Chondrocyte (in vitro differentiated cells): ENCODE measurements around the gene CCDC190. TPM values are rescaled to one million over a fixed set of nuclear protein-coding genes. Genes with fewer than 3 reads are reported as not detected.
"Not testable (repeated sequence)": the region's sequence is repeated elsewhere in the genome, so short reads cannot be mapped to it uniquely, and the experiment has no call there.

Experiments
- DNase-seq: peaks from one replicate; pipeline ENCODE4 v3.0.0; 2021; ENCODE audit warnings: mixed read lengths, low spot score
- H3K27ac Mint-ChIP-seq: one replicate; pipeline ENCODE4 v1.8.0; 2021; ENCODE audit warnings: mild to moderate bottlenecking, moderate library complexity, mixed read lengths; ENCODE audit not compliant: unreplicated experiment
- H3K27me3 Mint-ChIP-seq: 2 replicates; pipeline ENCODE4 v1.8.0; 2021; ENCODE audit warnings: low read depth, mixed read lengths
- H3K36me3 Mint-ChIP-seq: 2 replicates; pipeline ENCODE4 v1.8.0; 2021; ENCODE audit warnings: low read depth, mixed read lengths
- H3K4me1 Mint-ChIP-seq: 2 replicates; pipeline ENCODE4 v1.8.0; 2021; ENCODE audit warnings: low read depth, mild to moderate bottlenecking, mixed read lengths
- H3K4me3 Mint-ChIP-seq: one replicate; pipeline ENCODE4 v1.8.0; 2021; ENCODE audit warnings: mild to moderate bottlenecking, moderate library complexity, mixed read lengths; ENCODE audit not compliant: unreplicated experiment
- H3K9me3 Mint-ChIP-seq: 2 replicates; pipeline ENCODE4 v1.8.0; 2021; ENCODE audit warnings: low read depth, mixed read lengths
- CTCF ChIP-seq: fragments of 200-600 bp; sonication (generic); IDR thresholded peaks from 2 replicates; pipeline ENCODE4 v1.5.0; 2021; ENCODE audit warnings: antibody characterized with exemption, mild to moderate bottlenecking, moderate library complexity
- total RNA-seq: library from RNA; stranded (reverse); gene quantifications from 3 replicates; pipeline ENCODE4 v1.2.1, GENCODE V29; 2021

CCDC190 gene
- total RNA-seq, 1 donor from 2014 or later, result 1.5 TPM

DNA sequence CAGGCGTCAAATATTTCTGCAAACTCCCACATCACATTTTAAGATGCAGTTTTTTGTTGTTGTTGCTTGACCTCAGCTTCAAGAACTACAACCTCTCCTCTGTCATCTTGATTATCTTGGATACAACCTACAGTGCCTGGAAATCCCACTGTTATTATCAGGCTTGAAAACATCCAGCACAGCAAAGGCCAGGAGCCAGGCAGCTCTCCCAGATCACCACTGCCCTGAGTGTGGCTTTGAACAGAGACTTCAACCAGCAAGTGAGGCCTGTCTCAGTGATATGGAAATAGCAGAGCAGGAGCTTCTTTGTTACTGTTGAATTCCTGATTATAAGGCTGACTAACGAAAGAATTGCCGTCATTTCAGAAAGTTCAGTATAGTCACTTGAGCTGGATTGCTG, 28.5 kb downstream of the CCDC190 start:
- no peak for TF ChIP-seq CTCF
- H3K4me1 Mint-ChIP-seq, result no peaks in the 10 kb centered on the region

GRCh38 chr1:162829268-162829667, 31.7 kb downstream of the CCDC190 start:
- Mint-ChIP-seq H3K36me3 (peaks cover 1% of the 10 kb centered on the region), H3K4me1 (no peaks in the 10 kb centered on the region), H3K27ac (no peak overlapping the region), H3K9me3 (peaks cover 4% of the 10 kb centered on the region), H3K4me3 (no peak overlapping the region), H3K27me3 (peaks cover 2% of the 10 kb centered on the region)
- DNase-seq, result no peak
- no peak for TF ChIP-seq CTCF

More for the DNA sequence above, 28.5 kb downstream of the CCDC190 start:
- Mint-ChIP-seq H3K27ac (no peak overlapping the region), H3K9me3 (peaks cover 3% of the 10 kb centered on the region), H3K27me3 (peaks cover 2% of the 10 kb centered on the region), H3K4me3 (no peak overlapping the region), H3K36me3 (no peaks in the 10 kb centered on the region)
- no peak for DNase-seq

DNA sequence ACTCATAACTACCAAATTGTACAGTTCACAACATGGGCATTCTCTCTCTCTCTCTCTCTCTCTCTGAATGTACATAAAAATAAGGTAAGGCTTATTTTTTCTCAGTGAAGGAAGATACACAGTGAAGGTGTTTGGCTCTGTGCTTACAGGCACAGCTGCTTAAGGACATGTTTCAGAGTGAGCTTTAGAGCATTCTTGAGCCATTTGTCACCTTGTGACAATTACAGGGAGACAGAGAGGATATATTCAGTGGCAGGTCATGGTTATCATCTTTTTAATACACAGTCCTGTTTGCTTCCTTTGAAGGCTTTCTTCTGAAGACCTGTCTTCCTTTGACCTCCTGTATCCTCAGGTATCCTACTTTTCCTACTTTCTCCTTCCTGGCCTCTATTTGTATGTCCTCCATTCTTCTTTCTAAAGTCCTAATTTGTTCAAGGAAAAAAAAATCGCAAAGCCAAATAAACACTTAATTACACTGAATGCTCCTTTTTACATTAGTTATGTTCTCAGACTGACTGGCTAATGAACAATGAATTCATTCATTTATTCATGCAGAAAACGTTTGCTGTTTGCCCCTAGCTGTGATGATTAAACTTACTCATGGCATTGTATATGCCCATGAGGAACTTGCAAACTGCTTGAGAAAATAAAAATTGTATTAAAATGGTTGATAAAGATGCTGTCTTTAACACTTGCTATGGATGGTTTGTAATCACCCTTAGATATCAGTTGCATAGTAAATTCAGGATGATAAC, 37.0 kb downstream of the CCDC190 start:
- Mint-ChIP-seq H3K4me3 (no peak overlapping the region), H3K4me1 (peaks cover 12% of the 10 kb centered on the region)
- no peak for TF ChIP-seq CTCF

GRCh38 chr1:162823231-162823630, 37.7 kb downstream of the CCDC190 start:
- Mint-ChIP-seq H3K36me3 (peaks cover 1% of the 10 kb centered on the region), H3K27ac (no peak overlapping the region), H3K4me3 (no peak overlapping the region), H3K27me3 (no peaks in the 10 kb centered on the region), H3K9me3 (peaks cover 4% of the 10 kb centered on the region), H3K4me1 (peaks cover 12% of the 10 kb centered on the region)
- TF ChIP-seq CTCF, result no peak
- DNase-seq, result no peak

More for the DNA sequence above, 37.0 kb downstream of the CCDC190 start:
- DNase-seq, result no peak
- Mint-ChIP-seq H3K27ac (no peak overlapping the region), H3K36me3 (peaks cover 1% of the 10 kb centered on the region), H3K9me3 (peaks cover 4% of the 10 kb centered on the region), H3K27me3 (no peaks in the 10 kb centered on the region)

GRCh38 chr1:162822391-162823200, 38.4 kb downstream of the CCDC190 start:
- DNase-seq, result no peak
- Mint-ChIP-seq H3K9me3 (peaks cover 4% of the 10 kb centered on the region), H3K4me3 (peak overlapping the region; percentile 68), H3K27ac (no peak overlapping the region), H3K27me3 (no peaks in the 10 kb centered on the region), H3K4me1 (peaks cover 12% of the 10 kb centered on the region), H3K36me3 (peaks cover 1% of the 10 kb centered on the region)
- peak; percentile 27 for TF ChIP-seq CTCF

GRCh38 chr1:162818666-162819065, 42.3 kb downstream of the CCDC190 start:
- H3K36me3 Mint-ChIP-seq, H3K4me3 Mint-ChIP-seq, DNase-seq, H3K27ac Mint-ChIP-seq, H3K27me3 Mint-ChIP-seq, H3K9me3 Mint-ChIP-seq: not testable (repeated sequence)
- peaks cover 12% of the 10 kb centered on the region for H3K4me1 Mint-ChIP-seq

DNA sequence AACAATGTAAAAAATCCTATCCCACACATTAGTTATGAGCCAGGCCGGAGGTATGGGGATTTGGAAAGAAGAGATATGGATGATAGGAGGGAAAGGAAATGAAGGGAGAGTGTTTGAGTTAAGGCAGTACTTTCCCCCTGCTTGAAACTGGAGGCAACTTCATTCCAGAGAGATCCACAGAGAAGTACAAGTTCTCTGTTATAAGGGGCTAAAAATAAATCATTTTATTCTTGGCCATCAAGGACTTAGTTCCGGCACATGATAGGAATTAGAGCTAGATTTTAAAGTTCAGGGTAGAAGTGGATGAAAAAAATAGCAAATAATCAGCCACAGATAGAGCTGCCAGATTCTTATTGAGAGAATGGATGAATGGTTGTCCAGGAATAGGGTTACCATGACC, 42.8 kb downstream of the CCDC190 start:
- not testable (repeated sequence) for H3K27me3 Mint-ChIP-seq, H3K36me3 Mint-ChIP-seq, H3K9me3 Mint-ChIP-seq, DNase-seq, H3K4me3 Mint-ChIP-seq, H3K27ac Mint-ChIP-seq
- peaks cover 12% of the 10 kb centered on the region for H3K4me1 Mint-ChIP-seq

DNA sequence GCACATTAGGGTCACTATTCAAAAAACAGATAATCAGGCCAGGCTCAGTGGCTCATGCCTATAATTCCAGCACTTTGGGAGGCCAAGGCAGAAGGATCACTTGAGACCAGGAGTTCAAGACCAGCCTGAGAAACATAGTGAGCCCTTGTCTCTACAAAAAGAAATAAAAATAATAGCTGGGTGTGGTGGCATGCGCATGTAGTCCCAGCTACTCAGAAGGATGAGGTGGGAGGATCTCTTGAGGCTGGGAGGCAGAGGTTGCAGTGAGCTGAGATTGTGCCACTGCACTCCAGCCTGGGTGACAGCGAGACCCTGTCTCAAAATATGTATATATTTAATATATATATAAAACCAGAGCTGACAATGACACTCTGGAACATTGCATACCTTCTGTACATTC, 48.6 kb downstream of the CCDC190 start:
- DNase-seq, H3K36me3 Mint-ChIP-seq, H3K27me3 Mint-ChIP-seq, H3K27ac Mint-ChIP-seq, H3K9me3 Mint-ChIP-seq, H3K4me1 Mint-ChIP-seq, H3K4me3 Mint-ChIP-seq: not testable (repeated sequence)
